HG03175 (cell line): Measurements from ENCODE around the gene RBP3.
"Not testable (repeated sequence)": the region's sequence is repeated elsewhere in the genome, so short reads cannot be mapped to it uniquely, and the experiment has no call there.

Source experiments
- ATAC-seq: cut with Tn5 transposase; IDR thresholded peaks from one replicate; pipeline ENCODE4 v1.9.1; 2021; ENCODE audit warnings: mild to moderate bottlenecking, moderate library complexity; ENCODE audit not compliant: unreplicated experiment

RBP3 gene

DNA sequence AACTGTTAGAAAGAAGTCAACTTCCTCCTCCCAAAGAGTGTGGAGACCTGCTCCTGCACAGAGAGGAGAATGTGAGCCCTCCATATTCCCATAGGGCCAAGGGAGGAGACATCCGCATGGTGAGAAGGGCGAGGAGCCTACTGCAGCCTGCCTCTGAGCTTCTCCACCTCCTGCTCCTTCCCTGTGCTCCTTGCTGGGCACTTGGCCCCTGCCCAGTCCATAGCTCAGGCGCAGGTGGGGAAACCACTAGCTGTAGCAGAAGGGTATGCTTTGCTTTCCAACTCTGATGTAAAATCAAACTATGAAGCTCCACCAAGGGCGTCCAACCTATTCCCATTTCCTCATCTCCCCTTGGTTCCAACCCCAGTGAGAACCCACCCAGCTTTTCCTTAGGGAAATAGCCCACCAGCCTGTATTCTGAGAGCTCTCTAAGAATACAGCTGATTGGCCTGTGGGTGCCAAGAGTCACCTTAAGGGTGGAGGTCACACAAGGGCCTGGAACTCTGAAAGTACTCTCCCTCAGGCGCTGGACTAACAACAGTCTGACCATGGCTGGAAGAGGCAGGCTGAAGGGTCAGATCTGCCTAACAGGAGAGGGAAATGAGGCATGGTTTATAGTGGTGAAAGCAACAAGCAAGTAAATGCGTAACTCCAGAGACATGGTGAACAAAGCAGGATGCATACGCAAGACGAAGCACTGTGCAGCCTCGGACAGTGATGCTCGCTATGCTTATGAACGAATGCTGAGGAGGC is 22.0 kb downstream of the RBP3 start:
- no peak for ATAC-seq

- ATAC-seq: no peak
Observed at GRCh38 chr10:47370878-47371277, 22.7 kb downstream of the RBP3 start.

DNA sequence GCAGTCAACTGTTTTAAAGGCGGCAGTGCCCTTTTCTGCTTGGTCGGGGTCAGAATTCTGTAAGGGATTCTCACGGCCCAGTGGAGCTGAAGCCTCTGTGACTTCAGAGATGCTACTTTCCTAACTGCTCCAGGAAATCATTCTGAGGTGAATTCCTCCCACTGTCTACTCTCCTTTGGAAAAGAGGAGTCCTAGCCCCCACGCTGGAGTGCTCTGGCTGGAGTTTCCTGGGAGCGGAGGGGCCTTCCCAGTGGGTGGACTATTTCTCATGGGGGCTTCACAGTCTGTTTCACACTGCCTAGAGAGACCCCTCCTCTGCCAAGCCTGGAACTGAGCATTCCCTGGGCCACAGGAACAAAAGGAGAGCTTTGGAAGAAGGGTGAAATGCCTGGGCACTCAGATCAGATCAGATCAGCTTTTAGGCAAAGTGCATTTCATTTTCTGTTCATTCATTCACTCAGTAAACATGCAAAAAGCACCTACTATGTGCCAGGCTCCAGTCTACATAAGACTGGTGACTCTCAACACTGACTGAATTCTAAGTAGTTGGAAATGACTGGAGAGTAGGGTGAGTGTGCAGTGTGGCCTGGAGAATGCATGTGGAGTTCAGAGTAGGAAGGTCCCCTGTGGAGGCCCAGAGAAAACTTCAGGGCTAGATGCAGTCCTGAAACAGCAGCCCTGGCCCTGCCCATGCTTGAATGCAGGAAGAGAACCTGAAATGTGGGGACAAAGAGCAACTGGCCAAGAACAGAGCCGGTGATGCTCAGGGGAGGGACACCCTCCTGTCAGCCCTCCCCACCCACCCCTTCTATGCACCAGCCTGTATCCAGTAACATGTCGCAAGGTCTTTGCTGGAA is 23.7 kb downstream of the RBP3 start:
- ATAC-seq: no peak

- ATAC-seq: no peak
Observed at GRCh38 chr10:47372726-47373125, 24.6 kb downstream of the RBP3 start.

GRCh38 chr10:47374611-47375536 is 26.7 kb downstream of the RBP3 start:
- ATAC-seq: no peak

DNA sequence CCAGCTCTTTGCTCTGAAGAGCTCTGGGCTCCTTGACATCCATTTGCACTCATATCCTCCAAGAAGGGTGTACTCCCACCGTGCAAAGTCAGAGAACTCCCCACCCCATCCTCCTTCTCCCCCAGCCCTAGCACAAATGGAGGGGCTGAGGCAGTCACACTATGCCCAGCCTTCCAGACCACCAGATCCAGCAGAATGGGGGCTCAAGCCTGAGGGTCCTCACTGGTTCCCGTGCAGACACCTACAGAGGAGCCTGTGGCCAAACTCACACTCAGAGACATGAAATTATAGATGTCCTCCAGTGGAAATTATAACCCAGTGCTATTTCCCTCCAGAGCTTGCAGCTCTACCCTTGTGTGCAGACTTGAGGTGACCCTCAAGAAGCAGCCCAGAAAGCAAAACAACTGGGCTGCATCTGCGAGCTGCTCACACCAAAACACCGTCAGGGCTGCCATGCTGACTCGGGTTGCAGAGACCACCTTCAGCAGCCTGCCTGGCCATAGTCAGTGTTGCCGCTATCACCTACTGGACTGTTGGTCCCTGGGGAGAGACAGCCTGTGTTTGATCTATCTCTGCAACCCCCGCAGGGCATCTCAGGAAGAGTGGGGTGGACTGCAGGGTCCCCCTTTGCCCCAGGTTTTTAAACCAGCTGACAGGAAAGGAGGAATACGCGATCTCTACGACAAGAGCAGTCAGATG is 28.5 kb downstream of the RBP3 start:
- no peak for ATAC-seq

DNA sequence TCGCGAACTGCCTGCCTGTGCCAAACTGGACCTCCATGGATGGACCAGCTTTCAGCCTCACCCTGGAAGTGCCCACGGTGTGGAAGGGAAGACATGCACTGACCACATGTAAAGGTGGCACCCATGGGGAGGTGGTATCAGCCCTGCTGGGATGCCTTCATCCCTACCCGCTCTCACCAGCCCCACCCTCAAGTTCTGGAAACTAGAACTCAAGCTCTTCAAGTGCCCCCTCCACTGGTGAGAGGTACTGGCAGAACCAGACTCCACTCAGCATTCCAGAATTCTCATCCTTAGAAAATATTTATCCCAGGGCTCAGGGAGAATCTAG is 30.0 kb downstream of the RBP3 start:
- no peak for ATAC-seq

DNA sequence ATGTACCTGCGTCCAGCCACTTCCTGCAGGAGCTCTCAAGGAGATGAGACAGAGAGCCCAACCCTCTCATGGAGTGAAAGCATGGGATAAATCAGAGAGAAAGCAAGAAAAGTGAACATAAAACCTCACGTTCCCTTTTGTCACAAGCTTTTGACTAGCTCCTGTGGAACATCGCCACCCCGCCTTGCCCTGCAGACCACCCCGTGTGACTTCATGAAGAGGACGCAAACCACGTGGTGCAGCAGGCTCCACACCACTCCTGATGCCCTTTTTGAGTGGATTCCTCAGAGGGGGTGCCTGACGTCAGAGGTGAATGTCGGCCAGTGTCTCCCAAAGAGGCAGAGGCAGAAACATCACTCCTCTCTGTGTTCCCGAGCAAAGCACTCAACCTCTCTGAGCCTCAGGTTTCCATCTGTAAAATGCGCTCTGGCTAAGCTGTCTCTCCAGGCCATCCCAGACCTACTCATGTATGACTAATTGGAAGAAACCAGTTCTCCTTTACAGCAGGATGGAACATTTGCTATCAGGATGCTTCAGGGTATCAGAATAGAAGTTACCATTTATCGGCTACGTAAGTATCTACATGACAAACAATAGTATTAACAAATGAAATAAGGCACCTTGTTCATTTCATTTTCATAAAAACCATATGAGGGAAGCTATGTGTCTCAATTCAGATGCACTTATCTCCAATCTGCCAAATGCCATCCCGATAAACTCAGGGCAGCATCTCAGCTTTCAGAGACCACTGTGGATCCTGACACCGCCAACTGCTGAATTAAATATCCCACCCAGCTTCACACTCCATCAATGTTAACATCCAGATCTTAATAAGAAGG is 30.7 kb downstream of the RBP3 start:
- no peak for ATAC-seq

GRCh38 chr10:47379445-47379785 is 31.3 kb downstream of the RBP3 start:
- ATAC-seq: no peak

DNA sequence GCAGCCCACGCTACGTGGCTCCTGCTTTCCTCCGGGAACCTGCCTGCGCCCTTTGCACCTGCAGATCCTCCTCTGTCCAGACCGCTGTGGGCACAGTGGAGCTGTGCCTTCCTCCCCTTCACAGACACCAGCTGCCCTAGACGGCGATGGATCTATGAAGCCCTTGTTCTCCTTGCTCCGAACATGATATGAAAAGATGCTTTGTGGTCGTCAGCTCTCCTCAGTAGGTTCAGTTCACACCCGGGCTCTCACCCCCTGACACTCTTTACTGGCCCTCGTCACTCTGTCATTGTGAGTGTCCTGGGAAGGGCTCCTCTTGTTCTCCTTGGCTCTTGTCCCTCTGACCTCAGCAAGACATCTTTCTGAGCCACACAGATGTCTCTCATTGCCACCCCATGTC is 31.7 kb downstream of the RBP3 start:
- ATAC-seq: no peak

- no peak for ATAC-seq
Observed at GRCh38 chr10:47380341-47381102, 32.4 kb downstream of the RBP3 start.

DNA sequence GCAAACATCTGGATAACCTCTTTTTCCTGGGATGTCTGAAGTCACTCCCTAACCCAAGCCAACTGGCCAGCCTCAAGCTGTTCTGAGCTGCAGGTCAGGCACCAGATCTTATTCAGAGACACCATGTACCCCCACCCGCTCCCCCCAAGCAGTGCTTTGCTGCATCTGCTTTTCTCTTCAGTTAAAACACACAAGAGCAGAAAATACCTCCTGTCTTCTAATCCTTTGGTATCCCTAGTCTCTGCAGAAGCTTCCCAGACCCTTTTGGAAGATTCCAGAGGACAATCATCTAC is 32.9 kb downstream of the RBP3 start:
- no peak for ATAC-seq

DNA sequence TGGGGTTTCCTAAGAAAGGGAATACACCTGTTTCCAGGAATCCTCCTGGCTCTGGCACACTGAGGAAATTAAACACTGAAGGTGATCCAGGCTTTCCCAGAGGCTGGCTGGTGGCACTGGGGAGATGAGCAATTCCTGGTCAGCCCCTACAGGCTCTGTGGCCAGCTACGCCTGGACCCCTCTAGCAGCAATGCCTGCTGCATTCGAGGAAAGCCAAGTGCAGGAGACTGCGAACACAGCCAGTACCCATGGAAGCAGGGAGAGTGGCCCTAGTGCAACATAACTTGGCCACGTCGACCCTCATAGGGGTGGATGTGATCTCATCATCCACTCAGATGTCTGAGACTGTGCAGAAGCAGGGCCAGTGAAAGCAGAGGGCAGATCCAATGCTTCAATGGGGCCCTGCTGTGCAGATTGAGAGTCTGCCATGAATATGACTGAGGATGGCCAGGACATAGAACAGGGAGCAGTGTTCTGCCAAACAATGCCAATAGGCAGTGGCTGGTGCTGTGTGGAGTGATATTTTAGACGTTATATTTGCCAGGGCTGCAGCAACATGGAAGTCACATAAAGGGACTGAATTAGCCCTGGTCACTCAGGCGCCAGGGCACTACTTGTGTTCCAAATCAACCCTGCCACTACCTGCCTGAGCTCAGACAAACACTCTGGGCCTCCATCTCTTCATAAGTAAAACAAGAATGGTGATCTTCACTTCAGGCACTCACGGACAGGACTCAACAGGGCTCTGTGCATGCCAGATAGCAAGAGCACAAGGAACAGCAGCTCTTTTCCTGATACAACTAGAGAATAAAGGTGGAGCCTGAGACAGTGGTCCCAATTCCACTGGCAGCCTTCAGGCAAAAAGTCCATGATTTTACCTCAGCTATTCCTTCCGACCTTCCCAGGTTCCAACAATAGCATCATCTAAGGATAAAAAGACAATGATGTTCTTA is 33.5 kb downstream of the RBP3 start:
- ATAC-seq: no peak

DNA sequence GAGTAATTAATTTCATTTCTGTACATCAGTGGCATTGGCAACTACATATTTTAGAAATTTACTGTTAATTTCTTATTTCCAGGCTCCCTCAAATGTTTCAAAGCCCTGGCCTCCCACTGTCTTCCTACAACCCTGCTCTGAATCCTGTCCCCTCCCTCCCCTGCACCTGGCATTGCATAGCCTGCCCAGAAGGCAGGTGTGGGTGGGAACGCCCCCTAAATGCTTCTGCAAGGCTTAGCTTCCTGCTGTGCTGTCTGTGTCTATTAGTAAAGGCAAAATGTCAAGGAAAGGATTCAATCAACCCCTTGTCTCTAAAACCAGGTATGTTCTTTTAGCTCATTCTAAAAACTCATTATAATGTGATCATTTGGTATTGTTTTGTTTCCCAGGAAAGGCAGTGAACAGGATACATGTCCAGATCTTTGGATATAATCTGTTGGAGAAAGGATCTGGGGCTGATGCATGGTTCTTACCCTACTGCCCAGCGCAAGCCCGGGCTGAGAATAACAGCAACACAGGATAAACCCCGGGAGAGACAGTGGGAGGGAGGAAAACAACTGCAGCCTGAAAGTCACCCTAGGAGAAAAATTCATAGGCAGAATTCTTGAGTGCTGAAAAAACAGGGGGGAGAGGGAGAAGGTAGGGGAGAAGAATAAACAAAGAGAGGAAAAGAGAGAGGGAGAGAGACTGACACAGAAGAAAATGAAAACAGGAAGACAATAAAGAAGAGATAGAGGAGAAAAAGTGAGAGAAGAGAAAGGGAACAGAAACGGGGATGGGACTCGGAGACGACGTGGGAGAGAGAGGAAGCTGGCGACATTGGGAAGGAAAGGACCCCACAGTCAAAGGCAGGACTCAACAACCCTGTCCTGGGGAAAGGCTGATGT is 35.3 kb downstream of the RBP3 start:
- no peak for ATAC-seq

DNA sequence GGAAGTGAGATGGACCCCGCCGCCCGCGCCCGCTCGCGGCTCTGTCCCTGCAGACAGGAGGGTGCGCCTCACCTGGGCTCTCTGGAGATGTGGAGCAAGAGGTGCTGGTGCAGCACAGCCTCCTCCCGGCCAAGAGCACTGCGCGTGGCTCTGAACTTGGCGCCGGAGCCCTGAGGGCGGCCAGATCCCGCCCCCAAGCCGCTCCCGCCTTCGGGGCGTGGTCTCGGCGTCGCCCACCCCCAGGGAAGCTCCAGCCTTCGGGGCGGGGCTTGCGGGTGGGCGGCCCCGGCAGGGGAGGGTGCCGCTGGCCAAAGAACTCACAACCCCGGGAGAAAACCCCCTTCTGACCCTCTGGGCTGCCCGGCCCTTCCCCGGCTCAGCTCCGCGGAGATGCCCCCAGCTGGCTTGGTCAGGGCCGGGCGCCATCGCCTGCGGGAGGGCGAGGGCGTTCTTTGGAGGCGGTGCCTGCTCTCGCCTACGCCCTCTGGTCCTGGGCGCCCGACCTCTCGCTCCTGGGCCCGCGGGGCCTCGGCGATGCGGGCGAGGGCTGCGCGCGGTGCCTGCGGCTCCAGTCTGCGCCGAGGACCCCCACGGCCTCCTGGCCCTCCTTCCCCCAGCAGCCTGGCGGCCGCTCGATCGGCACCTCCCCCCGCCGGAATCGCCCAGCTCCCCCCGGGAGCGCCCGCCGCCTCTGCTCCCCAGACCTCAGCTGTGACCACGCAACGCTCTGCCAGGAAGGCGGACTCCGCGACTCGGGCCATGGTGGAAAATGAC is 36.2 kb downstream of the RBP3 start, which contains the start of gene ZNF488:
TSS of gene ZNF488 (minus strand) at position 146 of the 774 bp plus-strand sequence. CDS start 15,464 bp downstream, outside the sequence.
- ATAC-seq: peak; percentile 81

DNA sequence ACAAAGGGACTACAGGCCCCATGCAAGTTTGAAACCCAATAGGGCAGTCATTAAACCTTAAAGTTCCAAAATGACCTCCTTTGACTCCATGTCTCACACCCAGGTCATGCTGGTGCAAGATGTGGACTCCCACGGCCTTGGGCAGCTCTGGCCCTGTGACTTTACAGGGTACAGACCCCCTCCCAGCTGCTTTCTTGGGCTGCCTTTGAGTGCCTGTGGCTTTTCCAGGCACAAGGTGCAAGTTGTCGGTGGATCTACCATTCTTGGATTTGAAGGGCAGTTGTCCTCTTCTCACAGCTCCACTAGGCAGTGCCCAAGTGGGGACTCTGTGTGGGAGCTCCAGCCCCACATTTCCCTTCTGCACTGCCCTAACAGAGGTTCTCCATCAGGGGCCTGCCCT is 37.9 kb downstream of the RBP3 start:
- not testable (repeated sequence) for ATAC-seq
